ENCODE results near the gene XNDC1N. TPM values are rescaled to one million over a fixed set of nuclear protein-coding genes. Genes with fewer than 3 reads are reported as not detected.

XNDC1N gene
- total and polyA plus RNA-seq, 2 of the 4 experiments (the other 2 are of a cell fraction) = 2.5 to 8.8 TPM

Other genes with a start within 250 kb of the XNDC1N start
- gene DEFB108B, start 95.4 kb downstream of the XNDC1N start, total RNA-seq (2012; rRNA removed) = not detected in 2 replicates
- gene DEFB108B, start 95.4 kb downstream of the XNDC1N start, polyA plus RNA-seq (2012; rRNA removed) = not detected in 2 replicates
- gene DEFB131B, start 50.1 kb downstream of the XNDC1N start, total RNA-seq (2012; rRNA removed) = not detected in 2 replicates
- gene DEFB131B, start 50.1 kb downstream of the XNDC1N start, polyA plus RNA-seq (2012; rRNA removed) = not detected in 2 replicates
- gene RNF121, start 452 bp upstream of the XNDC1N start, total RNA-seq (2012; rRNA removed) = 65.8 and 88.7 TPM in 2 replicates
- 43.0 and 43.4 TPM in 2 replicates for gene RNF121, start 452 bp upstream of the XNDC1N start, polyA plus RNA-seq (2012; rRNA removed)
- gene IL18BP, start 70.3 kb upstream of the XNDC1N start, total RNA-seq (2012; rRNA removed) = 0.83 and 0.90 TPM in 2 replicates
- gene IL18BP, start 70.3 kb upstream of the XNDC1N start, polyA plus RNA-seq (2012; rRNA removed) = 3.2 and 3.7 TPM in 2 replicates
- 56.7 and 61.7 TPM in 2 replicates for gene NUMA1, start 151.9 kb upstream of the XNDC1N start, total RNA-seq (2012; rRNA removed)
- 97.0 and 107 TPM in 2 replicates for gene NUMA1, start 151.9 kb upstream of the XNDC1N start, polyA plus RNA-seq (2012; rRNA removed)
- 4.4 and 5.6 TPM in 2 replicates for gene LRRC51, start 152.3 kb upstream of the XNDC1N start, total RNA-seq (2012; rRNA removed)
- 5.3 and 6.3 TPM in 2 replicates for gene LRRC51, start 152.3 kb upstream of the XNDC1N start, polyA plus RNA-seq (2012; rRNA removed)
- gene LAMTOR1, start 174.7 kb upstream of the XNDC1N start, total RNA-seq (2012; rRNA removed) = 118 and 137 TPM in 2 replicates
- gene LAMTOR1, start 174.7 kb upstream of the XNDC1N start, polyA plus RNA-seq (2012; rRNA removed) = 126 and 131 TPM in 2 replicates
- gene TOMT, start 177.3 kb upstream of the XNDC1N start, total RNA-seq (2012; rRNA removed) = not detected in 2 replicates
- gene TOMT, start 177.3 kb upstream of the XNDC1N start, polyA plus RNA-seq (2012; rRNA removed) = not detected in 2 replicates
- gene ANAPC15, start 184.1 kb upstream of the XNDC1N start, total RNA-seq (2012; rRNA removed) = 66.3 and 108 TPM in 2 replicates
- 78.7 and 84.2 TPM in 2 replicates for gene ANAPC15, start 184.1 kb upstream of the XNDC1N start, polyA plus RNA-seq (2012; rRNA removed)
- gene FOLR3, start 207.1 kb upstream of the XNDC1N start, total RNA-seq (2012; rRNA removed) = 0.36 TPM in 1 of 2 replicates, not detected in the other
- gene FOLR3, start 207.1 kb upstream of the XNDC1N start, polyA plus RNA-seq (2012; rRNA removed) = 0.27 and 0.29 TPM in 2 replicates

Measured in IMR-90 (cell line).